GM12892 (cell line): ENCODE results near the gene MYO5B.

Experiments
- POLR2A ChIP-seq: IDR thresholded peaks from 2 replicates; pipeline ENCODE4 v1.6.1; 2011; ENCODE audit warnings: low read depth, low read length, control low read depth
- POLR2AphosphoS5 ChIP-seq: IDR thresholded peaks from 2 replicates; pipeline ENCODE4 v1.6.1; 2011; ENCODE audit warnings: low read depth, low read length, control low read depth
- TAF1 ChIP-seq: IDR thresholded peaks from 2 replicates; pipeline ENCODE4 v1.6.1; 2011; ENCODE audit warnings: low read depth, mild to moderate bottlenecking, control low read depth, low read length, borderline replicate concordance

GRCh38 chr18:49861659-49862058 lies 333.3 kb downstream of the MYO5B start:
- TF ChIP-seq POLR2A (no peak), POLR2AphosphoS5 (no peak), TAF1 (no peak)
